HUES48 (cell line): ENCODE results near the gene ATP8B1.
"Not testable (repeated sequence)": the region's sequence is repeated elsewhere in the genome, so short reads cannot be mapped to it uniquely, and the experiment has no call there.

Source experiments
- H3K27ac ChIP-seq: one replicate; pipeline ENCODE4 v1.7.0; 2013; ENCODE audit warnings: low read depth, low read length, inconsistent platforms
- H3K27me3 ChIP-seq: 2 replicates; pipeline ENCODE4 v1.6.1; 2013; ENCODE audit warnings: mild to moderate bottlenecking, low read length; ENCODE audit not compliant: control insufficient read depth, insufficient read depth
- H3K36me3 ChIP-seq: 2 replicates; pipeline ENCODE4 v1.6.1; 2013; ENCODE audit warnings: low read length; ENCODE audit not compliant: control insufficient read depth, insufficient read depth
- H3K4me1 ChIP-seq: 2 replicates; pipeline ENCODE4 v1.6.1; 2013; ENCODE audit warnings: mild to moderate bottlenecking, low read length; ENCODE audit not compliant: control insufficient read depth, insufficient read depth
- H3K4me3 ChIP-seq: 2 replicates; pipeline ENCODE4 v1.5.1; 2013; ENCODE audit warnings: mild to moderate bottlenecking, low read depth, low read length
- H3K9ac ChIP-seq: 2 replicates; pipeline ENCODE4 v1.6.1; 2013; ENCODE audit warnings: mild to moderate bottlenecking, low read depth, low read length, moderate library complexity
- H3K9me3 ChIP-seq: 2 replicates; pipeline ENCODE4 v1.6.1; 2013; ENCODE audit warnings: low read length; ENCODE audit not compliant: control insufficient read depth, insufficient read depth

ATP8B1 gene

DNA sequence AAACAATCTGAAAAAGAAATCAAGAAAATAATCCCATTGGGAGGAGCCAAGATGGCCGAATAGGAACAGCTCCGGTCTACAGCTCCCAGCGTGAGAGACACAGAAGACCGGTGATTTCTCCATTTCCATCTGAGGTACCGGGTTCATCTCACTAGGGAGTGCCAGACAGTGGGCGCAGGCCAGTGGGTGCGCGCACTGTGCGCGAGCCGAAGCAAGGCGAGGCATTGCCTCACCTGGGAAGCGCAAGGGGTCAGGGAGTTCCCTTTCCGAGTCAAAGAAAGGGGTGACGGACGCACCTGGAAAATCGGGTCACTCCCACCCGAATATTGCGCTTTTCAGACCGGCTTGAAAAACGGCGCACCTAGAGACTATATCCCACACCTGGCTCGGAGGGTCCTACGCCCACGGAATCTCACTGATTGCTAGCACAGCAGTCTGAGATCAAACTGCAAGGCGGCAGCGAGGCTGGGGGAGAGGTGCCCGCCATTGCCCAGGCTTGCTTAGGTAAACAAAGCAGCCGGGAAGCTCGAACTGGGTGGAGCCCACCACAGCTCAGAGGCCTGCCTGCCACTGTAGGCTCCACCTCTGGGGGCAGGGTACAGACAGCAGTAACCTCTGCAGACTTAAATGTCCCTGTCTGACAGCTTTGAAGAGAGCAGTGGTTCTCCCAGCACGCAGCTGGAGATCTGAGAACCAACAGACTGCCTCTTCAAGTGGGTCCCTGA, 83.7 kb downstream of the ATP8B1 start:
- H3K9ac ChIP-seq, H3K9me3 ChIP-seq, H3K4me1 ChIP-seq, H3K27me3 ChIP-seq, H3K4me3 ChIP-seq, H3K36me3 ChIP-seq, H3K27ac ChIP-seq: not testable (repeated sequence)

DNA sequence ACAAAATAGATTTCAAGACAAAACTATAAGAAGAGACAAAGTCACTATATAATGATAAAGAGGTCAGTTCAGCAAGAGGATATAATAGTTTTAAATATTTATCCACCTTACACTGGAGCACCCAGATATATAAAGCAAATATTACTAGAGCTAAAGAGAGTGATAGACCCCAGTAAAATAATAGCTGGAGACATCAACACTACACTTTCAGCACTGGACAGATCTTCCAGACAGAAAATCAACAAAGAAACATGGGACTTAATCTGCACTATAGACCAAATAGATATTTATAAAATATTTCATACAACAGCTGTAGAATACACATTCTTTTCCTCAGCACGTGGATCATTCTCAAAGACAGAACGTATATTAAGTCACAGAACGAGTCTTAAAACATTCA, 86.6 kb downstream of the ATP8B1 start:
- Histone ChIP-seq H3K27ac (no peak overlapping the region), H3K4me1 (no peaks in the 10 kb centered on the region), H3K4me3 (no peak overlapping the region), H3K36me3 (no peaks in the 10 kb centered on the region), H3K9ac (no peak overlapping the region), H3K9me3 (no peaks in the 10 kb centered on the region), H3K27me3 (no peaks in the 10 kb centered on the region)

DNA sequence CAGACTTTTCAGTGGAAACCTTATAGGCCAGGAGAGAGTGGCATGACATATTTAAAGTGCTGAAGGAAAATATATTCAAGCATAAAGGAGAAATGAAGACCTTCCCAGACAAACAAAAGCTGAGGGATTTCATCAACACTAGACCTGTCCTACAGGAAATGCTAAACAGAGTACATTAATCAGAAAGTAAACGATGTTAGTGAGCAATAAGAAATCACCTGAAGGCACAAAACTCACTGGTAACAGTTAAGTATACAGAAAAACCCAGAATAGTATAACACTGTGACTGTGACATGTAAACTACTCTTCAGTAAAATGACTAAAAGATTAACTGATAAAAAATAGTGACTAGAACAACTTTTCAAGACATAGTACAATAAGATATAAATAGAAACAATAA, 87.4 kb downstream of the ATP8B1 start:
- H3K27ac ChIP-seq: no peak overlapping the region
- H3K4me1 ChIP-seq: no peaks in the 10 kb centered on the region
- no peaks in the 10 kb centered on the region for H3K27me3 ChIP-seq
- H3K9ac ChIP-seq: no peak overlapping the region
- H3K36me3 ChIP-seq: no peaks in the 10 kb centered on the region
- H3K9me3 ChIP-seq: no peaks in the 10 kb centered on the region
- H3K4me3 ChIP-seq: no peak overlapping the region

DNA sequence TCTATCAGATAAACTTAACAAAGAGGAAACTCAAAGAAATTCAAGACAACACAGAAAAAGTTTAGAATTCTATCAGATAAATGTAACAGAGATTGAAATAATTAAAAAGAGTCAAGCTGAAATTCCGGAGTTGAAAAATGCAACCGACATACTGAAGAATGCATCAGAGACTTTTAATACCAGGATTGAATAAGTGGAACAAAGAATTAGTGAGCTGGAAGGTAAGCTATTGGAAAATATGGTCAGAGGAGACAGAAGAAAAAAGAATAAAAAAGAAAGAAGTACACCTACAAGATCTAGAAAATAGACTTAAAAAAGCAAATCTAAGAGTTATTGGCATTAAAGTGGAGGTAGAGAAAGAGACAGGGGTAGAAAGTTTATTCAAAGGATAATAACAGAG, 88.0 kb downstream of the ATP8B1 start:
- H3K4me3 ChIP-seq: no peak overlapping the region
- H3K4me1 ChIP-seq: no peaks in the 10 kb centered on the region
- H3K27me3 ChIP-seq: no peaks in the 10 kb centered on the region
- H3K36me3 ChIP-seq: no peaks in the 10 kb centered on the region
- no peak overlapping the region for H3K9ac ChIP-seq
- no peaks in the 10 kb centered on the region for H3K9me3 ChIP-seq
- H3K27ac ChIP-seq: no peak overlapping the region

DNA sequence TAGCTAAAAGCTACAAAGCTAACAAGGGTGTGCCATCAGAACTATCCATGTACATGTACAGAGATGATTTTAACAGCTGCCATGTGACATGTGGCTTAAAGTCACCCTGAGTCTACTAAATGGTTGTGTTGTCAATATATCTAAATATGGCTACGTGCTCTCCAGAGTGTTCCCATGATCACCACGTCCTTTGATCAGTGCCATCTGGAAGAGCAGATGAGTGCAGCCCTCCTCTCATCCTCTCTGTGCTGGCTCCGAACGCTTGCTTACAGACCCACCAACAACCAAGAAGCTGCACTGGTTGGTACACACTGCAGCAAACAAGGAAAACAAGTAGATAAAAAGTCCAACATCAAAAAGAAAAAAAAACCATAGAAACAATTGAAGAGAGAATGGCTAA, 92.9 kb downstream of the ATP8B1 start:
- H3K9me3 ChIP-seq: no peaks in the 10 kb centered on the region
- no peak overlapping the region for H3K27ac ChIP-seq
- no peaks in the 10 kb centered on the region for H3K4me1 ChIP-seq
- no peaks in the 10 kb centered on the region for H3K36me3 ChIP-seq
- no peaks in the 10 kb centered on the region for H3K27me3 ChIP-seq
- no peak overlapping the region for H3K4me3 ChIP-seq
- no peak overlapping the region for H3K9ac ChIP-seq

DNA sequence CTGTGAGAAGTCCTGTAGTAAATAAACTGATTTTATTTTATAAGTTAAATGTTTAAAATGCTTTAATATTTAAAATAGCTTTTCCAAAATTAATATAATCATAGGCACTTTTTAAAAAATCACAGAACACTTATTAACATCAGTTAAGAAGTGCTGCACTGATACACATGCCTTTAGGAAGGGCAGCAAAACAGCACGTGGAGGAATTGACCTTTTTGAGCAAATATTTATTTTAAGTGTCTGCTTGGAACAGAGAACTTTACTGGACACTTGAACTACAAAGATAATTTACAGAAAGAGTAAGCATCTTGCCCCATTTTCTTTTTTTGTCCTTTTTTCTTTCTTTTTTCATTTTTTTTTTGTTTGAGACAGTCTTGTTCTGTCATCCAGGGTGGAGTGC, 93.8 kb downstream of the ATP8B1 start:
- no peak overlapping the region for H3K27ac ChIP-seq
- H3K4me1 ChIP-seq: no peaks in the 10 kb centered on the region
- no peaks in the 10 kb centered on the region for H3K36me3 ChIP-seq
- no peaks in the 10 kb centered on the region for H3K9me3 ChIP-seq
- H3K4me3 ChIP-seq: no peak overlapping the region
- H3K9ac ChIP-seq: no peak overlapping the region
- H3K27me3 ChIP-seq: no peaks in the 10 kb centered on the region

DNA sequence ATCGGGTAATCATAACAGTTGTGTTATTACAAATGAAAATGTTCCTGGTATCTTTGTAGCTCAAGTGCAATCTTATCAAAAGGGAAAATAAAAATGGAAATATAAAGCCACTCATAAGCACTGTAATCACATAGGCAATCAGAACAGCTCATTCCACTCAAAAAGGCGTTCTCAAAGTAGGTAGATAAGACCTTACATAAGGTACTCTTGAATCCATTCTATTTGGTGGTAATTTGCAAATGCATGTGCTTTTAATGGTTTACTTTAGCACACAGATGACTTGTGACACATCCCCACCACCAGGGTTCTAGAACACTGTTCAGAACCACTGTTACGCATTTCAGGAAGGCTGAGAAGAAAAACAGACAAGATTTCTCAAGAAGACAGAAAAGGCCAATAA, 94.8 kb downstream of the ATP8B1 start:
- no peak overlapping the region for H3K9ac ChIP-seq
- H3K27me3 ChIP-seq: no peaks in the 10 kb centered on the region
- no peaks in the 10 kb centered on the region for H3K36me3 ChIP-seq
- H3K27ac ChIP-seq: no peak overlapping the region
- H3K4me3 ChIP-seq: no peak overlapping the region
- no peaks in the 10 kb centered on the region for H3K9me3 ChIP-seq
- no peaks in the 10 kb centered on the region for H3K4me1 ChIP-seq

DNA sequence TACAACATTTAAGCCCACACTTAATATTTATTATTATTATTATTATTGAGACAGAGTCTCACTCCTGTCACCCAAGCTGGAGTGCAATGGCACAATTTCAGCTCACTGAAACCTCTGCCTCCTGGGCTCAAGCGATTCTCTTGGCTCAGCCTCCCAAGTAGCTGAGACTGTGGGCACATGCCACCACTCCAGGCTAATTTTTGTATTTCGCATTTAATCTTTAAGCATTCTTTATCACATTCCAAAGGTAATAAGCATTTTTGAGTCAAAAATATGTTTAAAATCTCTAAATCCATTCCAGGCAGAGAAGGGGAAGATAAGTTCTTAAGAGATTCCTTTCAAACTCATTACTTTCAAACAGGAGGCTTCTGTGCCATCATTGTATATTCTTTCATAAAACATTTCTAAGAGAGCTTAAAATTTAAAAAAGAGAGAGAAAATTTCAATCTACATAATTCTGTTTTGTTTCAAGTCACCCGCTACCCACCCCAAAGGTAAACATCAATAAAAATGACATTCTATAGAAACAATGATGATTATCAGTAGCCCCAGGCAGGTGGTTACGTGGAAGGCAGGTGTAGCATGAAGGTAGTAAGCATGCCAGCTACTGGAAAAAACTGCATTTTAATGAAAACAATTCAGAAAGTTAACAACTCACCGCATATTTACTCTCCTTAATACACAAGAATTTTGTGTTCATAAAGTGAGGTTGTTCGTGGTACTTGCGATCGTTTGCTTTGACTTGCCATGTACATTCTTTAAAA, 97.1 kb downstream of the ATP8B1 start:
- Histone ChIP-seq H3K9ac (no peak overlapping the region), H3K27ac (no peak overlapping the region), H3K36me3 (no peaks in the 10 kb centered on the region), H3K9me3 (no peaks in the 10 kb centered on the region), H3K4me1 (no peaks in the 10 kb centered on the region), H3K4me3 (no peak overlapping the region), H3K27me3 (no peaks in the 10 kb centered on the region)

DNA sequence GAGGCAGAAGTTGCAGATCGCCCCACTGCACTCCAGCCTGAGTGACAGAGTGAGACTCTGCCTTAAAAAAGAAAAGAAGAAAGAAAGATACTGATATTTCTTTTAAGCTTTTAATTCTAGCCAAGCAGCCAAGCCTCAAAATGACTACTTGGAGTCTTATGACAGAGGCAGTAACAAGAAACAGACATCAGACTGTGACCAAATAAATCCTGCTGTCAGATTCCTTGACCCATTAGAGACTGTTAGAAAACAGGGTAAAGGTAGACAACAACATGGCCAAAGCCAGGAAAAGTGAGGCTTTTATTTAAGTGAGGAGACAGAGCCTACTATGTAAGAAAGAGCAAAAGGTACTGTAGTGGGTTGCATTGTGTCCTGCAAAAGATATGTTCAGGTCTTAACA, 98.1 kb downstream of the ATP8B1 start:
- Histone ChIP-seq H3K4me1 (no peaks in the 10 kb centered on the region), H3K9ac (no peak overlapping the region), H3K36me3 (no peaks in the 10 kb centered on the region), H3K27ac (no peak overlapping the region), H3K9me3 (no peaks in the 10 kb centered on the region), H3K4me3 (no peak overlapping the region), H3K27me3 (no peaks in the 10 kb centered on the region)

DNA sequence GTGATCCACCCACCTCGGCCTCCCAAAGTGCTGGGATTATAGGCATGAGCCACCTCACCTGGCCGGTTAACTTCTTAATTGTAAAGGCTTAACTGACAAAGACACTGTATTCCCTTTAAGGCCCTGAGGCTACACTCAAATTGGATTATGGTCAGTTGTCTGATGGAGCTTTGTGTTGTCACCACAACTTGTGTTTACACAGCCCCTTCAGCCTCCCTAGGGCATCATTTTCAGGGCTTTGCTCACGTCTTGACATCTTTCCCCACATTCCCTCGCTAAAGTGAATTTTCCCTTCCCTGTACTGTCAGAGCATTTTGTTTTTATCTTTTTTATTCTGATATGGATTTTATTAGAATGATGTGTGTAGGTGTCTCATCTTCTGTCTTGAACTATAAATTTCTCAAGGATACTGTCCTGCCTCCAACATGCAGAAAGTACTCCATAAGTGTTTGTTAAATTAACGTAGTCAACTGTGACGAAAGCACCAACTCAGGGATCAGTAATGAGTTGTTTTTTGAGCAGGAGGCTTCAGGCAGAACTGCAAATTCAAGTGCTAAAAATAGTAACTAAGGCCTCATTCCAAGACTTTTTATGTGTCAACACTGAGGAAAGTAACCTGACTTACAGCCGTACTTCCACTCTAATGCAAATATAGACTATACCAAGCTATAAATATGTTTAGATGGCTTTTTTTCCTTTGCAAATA, 104.4 kb downstream of the ATP8B1 start:
- Histone ChIP-seq H3K4me1 (no peaks in the 10 kb centered on the region), H3K27ac (no peak overlapping the region), H3K9ac (no peak overlapping the region), H3K4me3 (no peak overlapping the region), H3K36me3 (no peaks in the 10 kb centered on the region), H3K27me3 (no peaks in the 10 kb centered on the region), H3K9me3 (no peaks in the 10 kb centered on the region)

DNA sequence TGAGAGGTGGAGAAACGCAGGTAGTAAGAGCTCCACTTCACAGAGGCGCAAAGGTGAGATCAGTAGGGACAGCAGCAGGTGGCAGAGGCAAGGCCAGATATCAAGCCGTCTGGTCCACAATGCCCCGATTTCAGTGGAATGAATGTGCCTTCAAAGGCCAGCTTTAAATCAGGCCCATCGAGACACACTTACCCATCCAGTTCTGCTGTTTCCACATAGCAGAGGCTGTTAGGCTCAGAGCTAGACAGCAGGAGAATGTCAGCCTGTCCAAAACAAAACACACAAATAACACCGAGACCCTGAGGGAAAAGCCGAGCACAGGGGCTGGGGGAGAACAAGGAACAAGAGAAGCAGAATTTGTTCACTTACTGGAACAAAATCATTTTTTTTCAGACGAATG, 105.7 kb downstream of the ATP8B1 start:
- H3K36me3 ChIP-seq: no peaks in the 10 kb centered on the region
- H3K27me3 ChIP-seq: no peaks in the 10 kb centered on the region
- H3K9me3 ChIP-seq: no peaks in the 10 kb centered on the region
- H3K4me1 ChIP-seq: no peaks in the 10 kb centered on the region
- H3K9ac ChIP-seq: no peak overlapping the region
- no peak overlapping the region for H3K27ac ChIP-seq
- H3K4me3 ChIP-seq: no peak overlapping the region
